Measurements from ENCODE around the gene RFX3. TPM values are rescaled to one million over a fixed set of nuclear protein-coding genes. Genes with fewer than 3 reads are reported as not detected.

RFX3 gene
- total RNA-seq, 1 experiment from 2014 or later = 5.7 TPM

- intact Hi-C loops (cut with micrococcal nuclease; ENCODE audit: unreplicated experiment) = no loop called here
- ATAC-seq (no peak), DNase-seq (ENCODE audit: low read depth, low spot score) (no peak)
- Histone ChIP-seq H3K27ac (ENCODE audit: low read length) (no peak overlapping the region), H3K4me1 (ENCODE audit: control insufficient read depth, insufficient read depth, low read length) (no peaks in the 10 kb centered on the region), H3K9me3 (ENCODE audit: control insufficient read depth, insufficient read depth, low read depth, low read length) (no peaks in the 10 kb centered on the region), H3K27me3 (ENCODE audit: control insufficient read depth, insufficient read depth, low read length) (no peaks in the 10 kb centered on the region), H3K36me3 (ENCODE audit: control insufficient read depth, insufficient read depth, low read length) (no peaks in the 10 kb centered on the region), H3K4me3 (ENCODE audit: low read depth in 2 of 2, low read length in 2 of 2) (no peak overlapping the region)
- BruUV-seq (replicated peaks) = no TSS peak
- POLR2A ChIA-PET = no interaction called here
- TF ChIP-seq TCF7L2 (IDR thresholded peaks at IDR 0.05; ENCODE audit: low read depth, low read length) = no peak
- TF ChIP-seq POLR2AphosphoS5 (IDR thresholded peaks at IDR 0.05; ENCODE audit: low read depth, low read length) = no peak
- TF ChIP-seq, protein P1, sequence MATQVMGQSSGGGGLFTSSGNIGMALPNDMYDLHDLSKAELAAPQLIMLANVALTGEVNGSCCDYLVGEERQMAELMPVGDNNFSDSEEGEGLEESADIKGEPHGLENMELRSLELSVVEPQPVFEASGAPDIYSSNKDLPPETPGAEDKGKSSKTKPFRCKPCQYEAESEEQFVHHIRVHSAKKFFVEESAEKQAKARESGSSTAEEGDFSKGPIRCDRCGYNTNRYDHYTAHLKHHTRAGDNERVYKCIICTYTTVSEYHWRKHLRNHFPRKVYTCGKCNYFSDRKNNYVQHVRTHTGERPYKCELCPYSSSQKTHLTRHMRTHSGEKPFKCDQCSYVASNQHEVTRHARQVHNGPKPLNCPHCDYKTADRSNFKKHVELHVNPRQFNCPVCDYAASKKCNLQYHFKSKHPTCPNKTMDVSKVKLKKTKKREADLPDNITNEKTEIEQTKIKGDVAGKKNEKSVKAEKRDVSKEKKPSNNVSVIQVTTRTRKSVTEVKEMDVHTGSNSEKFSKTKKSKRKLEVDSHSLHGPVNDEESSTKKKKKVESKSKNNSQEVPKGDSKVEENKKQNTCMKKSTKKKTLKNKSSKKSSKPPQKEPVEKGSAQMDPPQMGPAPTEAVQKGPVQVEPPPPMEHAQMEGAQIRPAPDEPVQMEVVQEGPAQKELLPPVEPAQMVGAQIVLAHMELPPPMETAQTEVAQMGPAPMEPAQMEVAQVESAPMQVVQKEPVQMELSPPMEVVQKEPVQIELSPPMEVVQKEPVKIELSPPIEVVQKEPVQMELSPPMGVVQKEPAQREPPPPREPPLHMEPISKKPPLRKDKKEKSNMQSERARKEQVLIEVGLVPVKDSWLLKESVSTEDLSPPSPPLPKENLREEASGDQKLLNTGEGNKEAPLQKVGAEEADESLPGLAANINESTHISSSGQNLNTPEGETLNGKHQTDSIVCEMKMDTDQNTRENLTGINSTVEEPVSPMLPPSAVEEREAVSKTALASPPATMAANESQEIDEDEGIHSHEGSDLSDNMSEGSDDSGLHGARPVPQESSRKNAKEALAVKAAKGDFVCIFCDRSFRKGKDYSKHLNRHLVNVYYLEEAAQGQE (IDR thresholded peaks at IDR 0.05; ENCODE audit: insufficient read depth in 1 of 2, low read depth in 2 of 2, low read length in 1 of 2) = no peak
- TF ChIP-seq SIN3A (IDR thresholded peaks at IDR 0.05; ENCODE audit: borderline replicate concordance, insufficient read depth, low read depth, low read length) = no peak
- TF ChIP-seq, protein P2, sequence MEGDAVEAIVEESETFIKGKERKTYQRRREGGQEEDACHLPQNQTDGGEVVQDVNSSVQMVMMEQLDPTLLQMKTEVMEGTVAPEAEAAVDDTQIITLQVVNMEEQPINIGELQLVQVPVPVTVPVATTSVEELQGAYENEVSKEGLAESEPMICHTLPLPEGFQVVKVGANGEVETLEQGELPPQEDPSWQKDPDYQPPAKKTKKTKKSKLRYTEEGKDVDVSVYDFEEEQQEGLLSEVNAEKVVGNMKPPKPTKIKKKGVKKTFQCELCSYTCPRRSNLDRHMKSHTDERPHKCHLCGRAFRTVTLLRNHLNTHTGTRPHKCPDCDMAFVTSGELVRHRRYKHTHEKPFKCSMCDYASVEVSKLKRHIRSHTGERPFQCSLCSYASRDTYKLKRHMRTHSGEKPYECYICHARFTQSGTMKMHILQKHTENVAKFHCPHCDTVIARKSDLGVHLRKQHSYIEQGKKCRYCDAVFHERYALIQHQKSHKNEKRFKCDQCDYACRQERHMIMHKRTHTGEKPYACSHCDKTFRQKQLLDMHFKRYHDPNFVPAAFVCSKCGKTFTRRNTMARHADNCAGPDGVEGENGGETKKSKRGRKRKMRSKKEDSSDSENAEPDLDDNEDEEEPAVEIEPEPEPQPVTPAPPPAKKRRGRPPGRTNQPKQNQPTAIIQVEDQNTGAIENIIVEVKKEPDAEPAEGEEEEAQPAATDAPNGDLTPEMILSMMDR (IDR thresholded peaks at IDR 0.05) = no peak
- CTCF ChIA-PET = no interaction called here
- in situ Hi-C loops (cut with HindIII; ENCODE audit: low pct_unique_long_range_greater_than_20kb, low sequenced_read_pairs) = no loop called here
Measured at GRCh38 chr9:3410461-3410860, 115.3 kb downstream of the RFX3 start.

- Histone ChIP-seq H3K27me3 (ENCODE audit: control insufficient read depth, insufficient read depth, low read length) (no peaks in the 10 kb centered on the region), H3K4me1 (ENCODE audit: control insufficient read depth, insufficient read depth, low read length) (no peaks in the 10 kb centered on the region), H3K27ac (ENCODE audit: low read length) (no peak overlapping the region), H3K36me3 (ENCODE audit: control insufficient read depth, insufficient read depth, low read length) (no peaks in the 10 kb centered on the region), H3K9me3 (ENCODE audit: control insufficient read depth, insufficient read depth, low read depth, low read length) (no peaks in the 10 kb centered on the region), H3K4me3 (ENCODE audit: low read depth in 2 of 2, low read length in 2 of 2) (no peak overlapping the region)
- ATAC-seq (no peak), DNase-seq (ENCODE audit: low read depth, low spot score) (no peak)
- TF ChIP-seq SIN3A (IDR thresholded peaks at IDR 0.05; ENCODE audit: borderline replicate concordance, insufficient read depth, low read depth, low read length) (no peak), POLR2AphosphoS5 (IDR thresholded peaks at IDR 0.05; ENCODE audit: low read depth, low read length) (no peak), TCF7L2 (IDR thresholded peaks at IDR 0.05; ENCODE audit: low read depth, low read length) (no peak)
- TF ChIP-seq, protein P1 (IDR thresholded peaks at IDR 0.05; ENCODE audit: insufficient read depth in 1 of 2, low read depth in 2 of 2, low read length in 1 of 2) = no peak
- TF ChIP-seq, protein P2 (IDR thresholded peaks at IDR 0.05) = no peak
- BruUV-seq (replicated peaks) = no TSS peak
- in situ Hi-C loops (cut with HindIII; ENCODE audit: low pct_unique_long_range_greater_than_20kb, low sequenced_read_pairs) (no loop called here), intact Hi-C loops (cut with micrococcal nuclease; ENCODE audit: unreplicated experiment) (no loop called here)
- CTCF ChIA-PET = no interaction called here
- POLR2A ChIA-PET = no interaction called here
Measured at GRCh38 chr9:3409453-3409852, 116.3 kb downstream of the RFX3 start.

All from Panc1 (cell line).